Liver (tissue), 9 donors: ENCODE data around the gene RTN4IP1. TPM values are rescaled to one million over a fixed set of nuclear protein-coding genes. Genes with fewer than 3 reads are reported as not detected.

Source experiments
- DNase-seq: peaks from one replicate; pipeline ENCODE4 v3.0.0-alpha.2; 2017; ENCODE audit warnings: low spot score
- H3K27ac ChIP-seq, 2 donors: one replicate each; pipeline ENCODE4 v1.7.0; 2013; ENCODE audit warnings: inconsistent platforms in 2 of 2, low read length in 2 of 2, control low read depth in 1 of 2, low read depth in 1 of 2, mild to moderate bottlenecking in 1 of 2
- H3K27me3 ChIP-seq, 4 donors: one replicate each; pipeline versions ENCODE4 v1.6.1 to v1.7.0; 2013; ENCODE audit warnings: low read length in 3 of 4, inconsistent platforms in 1 of 4, mild to moderate bottlenecking in 1 of 4, moderate library complexity in 1 of 4; ENCODE audit not compliant: control insufficient read depth in 4 of 4, insufficient read depth in 4 of 4
- H3K36me3 ChIP-seq, 4 donors: one replicate each; pipeline versions ENCODE4 v1.6.1 to v1.7.0; 2013; ENCODE audit warnings: low read length in 3 of 4, mild to moderate bottlenecking in 3 of 4, low read depth in 1 of 4, moderate library complexity in 1 of 4; ENCODE audit not compliant: control insufficient read depth in 4 of 4, insufficient read depth in 3 of 4
- H3K4me1 ChIP-seq, 4 donors: one replicate each; pipeline versions ENCODE4 v1.6.1 to v1.7.0; 2013; ENCODE audit warnings: low read length in 3 of 4, mild to moderate bottlenecking in 3 of 4, moderate library complexity in 1 of 4; ENCODE audit not compliant: control insufficient read depth in 4 of 4, insufficient read depth in 4 of 4
- H3K4me3 ChIP-seq, 3 donors: one replicate each; pipeline versions ENCODE4 v1.6.1 to v1.7.0; 2013; ENCODE audit warnings: low read length in 3 of 3, control low read depth in 1 of 3, low read depth in 1 of 3, mild to moderate bottlenecking in 1 of 3
- H3K9ac ChIP-seq, 2 donors: one replicate each; pipeline ENCODE4 v1.7.0; 2013; ENCODE audit warnings: low read length in 2 of 2, mild to moderate bottlenecking in 2 of 2, moderate library complexity in 2 of 2, control low read depth in 1 of 2, low read depth in 1 of 2
- H3K9me3 ChIP-seq, 4 donors: one replicate each; pipeline versions ENCODE4 v1.6.1 to v1.7.0; 2013; ENCODE audit warnings: low read length in 3 of 4; ENCODE audit not compliant: control insufficient read depth in 4 of 4
- ATF3 ChIP-seq: IDR thresholded peaks from 2 replicates; pipeline ENCODE4 v1.6.1; 2016; ENCODE audit warnings: antibody characterized with exemption
- CTCF ChIP-seq: fragments of 150-350 bp; IDR thresholded peaks from 2 replicates; pipeline ENCODE4 v1.5.1; 2017; ENCODE audit warnings: improper control_type of control experiment, low read depth, low read length; ENCODE audit not compliant: missing input control
- EGR1 ChIP-seq, 2 donors: IDR thresholded peaks; 2 replicates each; pipeline ENCODE4 v1.6.1; 2016 to 2018; ENCODE audit warnings: antibody characterized with exemption in 2 of 2, low read depth in 2 of 2
- FOXA1 ChIP-seq: IDR thresholded peaks from 2 replicates; pipeline ENCODE4 v1.6.1; 2016; ENCODE audit warnings: antibody characterized with exemption
- FOXA2 ChIP-seq: IDR thresholded peaks from 2 replicates; pipeline ENCODE4 v1.6.1; 2016; ENCODE audit warnings: antibody characterized with exemption
- GABPA ChIP-seq, 2 donors: IDR thresholded peaks in 1 of 2; conservative IDR thresholded peaks in 1 of 2; 2 replicates each; pipeline ENCODE4 v1.6.1; 2016; ENCODE audit warnings: antibody characterized with exemption in 2 of 2, mild to moderate bottlenecking in 1 of 2, moderate library complexity in 1 of 2
- HNF4A ChIP-seq, 2 donors: conservative IDR thresholded peaks; 2 replicates each; pipeline ENCODE4 v1.6.1; 2016; ENCODE audit warnings: antibody characterized with exemption in 2 of 2, mild to moderate bottlenecking in 2 of 2
- HNF4G ChIP-seq: IDR thresholded peaks from 2 replicates; pipeline ENCODE4 v1.6.1; 2016; ENCODE audit warnings: antibody characterized with exemption
- JUND ChIP-seq, 2 donors: IDR thresholded peaks; 2 replicates each; pipeline ENCODE4 v1.6.1; 2016; ENCODE audit warnings: antibody characterized with exemption in 2 of 2
- MAX ChIP-seq: IDR thresholded peaks from 2 replicates; pipeline ENCODE4 v1.6.1; 2016; ENCODE audit warnings: antibody characterized with exemption
- NR2F2 ChIP-seq: IDR thresholded peaks from 2 replicates; pipeline ENCODE4 v1.6.1; 2016; ENCODE audit warnings: antibody characterized with exemption
- RAD21 ChIP-seq, 2 donors: IDR thresholded peaks; 2 replicates each; pipeline ENCODE4 v1.6.1; 2016; ENCODE audit warnings: antibody characterized with exemption in 2 of 2, mild to moderate bottlenecking in 2 of 2
- REST ChIP-seq: IDR thresholded peaks from 2 replicates; pipeline ENCODE4 v1.6.1; 2016; ENCODE audit warnings: antibody characterized with exemption, mild to moderate bottlenecking
- RXRA ChIP-seq, 2 donors: IDR thresholded peaks; 2 replicates each; pipeline ENCODE4 v1.6.1; 2017 to 2018; ENCODE audit warnings: antibody characterized with exemption in 2 of 2, mild to moderate bottlenecking in 1 of 2
- SP1 ChIP-seq: IDR thresholded peaks from 2 replicates; pipeline ENCODE4 v1.6.1; 2018; ENCODE audit warnings: antibody characterized with exemption, mild to moderate bottlenecking
- TAF1 ChIP-seq: conservative IDR thresholded peaks from 2 replicates; pipeline ENCODE4 v1.6.1; 2016; ENCODE audit warnings: antibody characterized with exemption, mild to moderate bottlenecking
- YY1 ChIP-seq: IDR thresholded peaks from 2 replicates; pipeline ENCODE4 v1.6.1; 2016; ENCODE audit warnings: antibody characterized with exemption, mild to moderate bottlenecking
- ZBTB33 ChIP-seq: IDR thresholded peaks from 2 replicates; pipeline ENCODE4 v1.6.1; 2016; ENCODE audit warnings: antibody characterized with exemption
- WGBS: extraction: QIAGEN DNeasy Blood & Tissue Kit; methylation state at CpG from one replicate; pipeline ENCODE4 v1.1.7; 2013; 5-methylcytosine and 5-hydroxymethylcytosine counted together
- polyA plus RNA-seq, 2 donors: library from polyadenylated mRNA; stranded (reverse) in 1 of 2; unstranded in 1 of 2; fragments of 200-250 nt in 1 of 2; fragments of >200 nt in 1 of 2; fragmentation: Nextera tagmentation in 1 of 2; extraction: Ambion mirVana in 1 of 2; gene quantifications; one replicate each; pipeline versions ENCODE4 v1.2.1 to v1.2.3, GENCODE V29; 2013 to 2015
- total RNA-seq, 2 donors: library from RNA; depleted of rRNA; stranded (reverse); fragments of >200 nt; gene quantifications; one replicate each; pipeline ENCODE4 v1.2.3, GENCODE V29; 2014
- donor health status: healthy.
- donor health status: healthy.
- donor health status: healthy.
- donor health status: healthy.
- donor health status: healthy.

RTN4IP1 gene
- total and polyA plus RNA-seq, 4 donors: 3.7 to 6.9 (median 4.6) TPM

GRCh38 chr6:106612671-106613416 is 16.5 kb downstream of the RTN4IP1 start:
- H3K27ac ChIP-seq: no peak overlapping the region
- no peaks in the 10 kb centered on the region for H3K27me3 ChIP-seq
- no peaks in the 10 kb centered on the region for H3K9me3 ChIP-seq
- no peak for DNase-seq
- H3K36me3 ChIP-seq: peaks cover 0 to 5% (median 2%) of the 10 kb centered on the region in 4 donors
- H3K4me1 ChIP-seq: no peaks in the 10 kb centered on the region
- H3K4me3 ChIP-seq: no peak overlapping the region
- H3K9ac ChIP-seq: no peak overlapping the region
- 94% methylated on average over 9 of the region's 9 CpGs for WGBS
- no peak for TF ChIP-seq HNF4G

GRCh38 chr6:106611030-106611429 is 18.3 kb downstream of the RTN4IP1 start:
- H3K9me3 ChIP-seq: no peaks in the 10 kb centered on the region
- no peaks in the 10 kb centered on the region for H3K27me3 ChIP-seq
- WGBS: 97% methylated on average over 2 of the region's 2 CpGs
- TF ChIP-seq EGR1 (IDR thresholded peaks at IDR 0.05; ENCODE audit: low read depth in 2 of 2) (no peak), HNF4G (no peak), FOXA2 (no peak), ATF3 (no peak), REST (no peak), SP1 (no peak), ZBTB33 (no peak), JUND (IDR thresholded peaks at IDR 0.05) (no peak), RAD21 (IDR thresholded peaks at IDR 0.05) (no peak), CTCF (no peak), HNF4A (conservative IDR thresholded peaks at IDR 0.05) (no peak), GABPA (IDR thresholded peaks at IDR 0.05 in 1 of 2, conservative IDR thresholded peaks at IDR 0.05 in 1 of 2) (no peak), RXRA (IDR thresholded peaks at IDR 0.05) (no peak), FOXA1 (no peak), TAF1 (no peak), MAX (no peak), YY1 (no peak), NR2F2 (no peak)
- H3K4me1 ChIP-seq: no peaks in the 10 kb centered on the region
- peaks cover 0 to 2% (median under 1%) of the 10 kb centered on the region in 4 donors for H3K36me3 ChIP-seq
- no peak overlapping the region for H3K27ac ChIP-seq
- no peak overlapping the region for H3K9ac ChIP-seq
- DNase-seq: no peak
- no peak overlapping the region for H3K4me3 ChIP-seq
